Effector CD4-positive, alpha-beta T cell (primary cell): Measurements from ENCODE around the gene GAA.

Experiments
- DNase-seq: peaks from one replicate; pipeline ENCODE4 v3.0.0-alpha.2; 2020

The GAA gene

DNA sequence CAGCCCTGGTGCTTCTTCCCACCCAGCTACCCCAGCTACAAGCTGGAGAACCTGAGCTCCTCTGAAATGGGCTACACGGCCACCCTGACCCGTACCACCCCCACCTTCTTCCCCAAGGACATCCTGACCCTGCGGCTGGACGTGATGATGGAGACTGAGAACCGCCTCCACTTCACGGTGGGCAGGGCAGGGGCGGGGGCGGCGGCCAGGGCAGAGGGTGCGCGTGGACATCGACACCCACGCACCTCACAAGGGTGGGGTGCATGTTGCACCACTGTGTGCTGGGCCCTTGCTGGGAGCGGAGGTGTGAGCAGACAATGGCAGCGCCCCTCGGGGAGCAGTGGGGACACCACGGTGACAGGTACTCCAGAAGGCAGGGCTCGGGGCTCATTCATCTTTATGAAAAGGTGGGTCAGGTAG lies 3.6 kb downstream of the GAA start:
- no peak for DNase-seq

- no peak for DNase-seq
Measured at GRCh38 chr17:80105762-80106161, 4.4 kb downstream of the GAA start.

DNA sequence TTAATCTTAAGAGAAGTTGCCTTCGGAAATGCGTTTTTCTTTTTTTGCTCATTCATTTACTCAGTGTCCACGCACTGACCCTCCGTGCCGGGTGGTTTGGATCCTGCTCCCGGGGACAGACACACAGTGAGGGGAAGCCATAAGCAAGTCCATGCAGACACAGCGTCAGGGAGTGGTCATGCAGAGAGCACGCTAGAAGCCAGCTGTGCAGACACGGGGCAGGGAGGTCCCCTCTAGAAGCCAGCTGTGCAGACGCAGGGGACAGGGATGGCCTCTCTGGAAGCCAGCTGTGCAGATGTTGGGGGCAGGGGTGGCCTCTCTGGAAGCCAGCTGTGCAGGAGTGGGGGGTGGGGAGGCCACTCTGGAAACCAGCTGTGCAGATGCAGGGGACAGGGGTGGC lies 4.8 kb downstream of the GAA start:
- DNase-seq = no peak

GRCh38 chr17:80106751-80107150 lies 5.4 kb downstream of the GAA start:
- no peak for DNase-seq

DNA sequence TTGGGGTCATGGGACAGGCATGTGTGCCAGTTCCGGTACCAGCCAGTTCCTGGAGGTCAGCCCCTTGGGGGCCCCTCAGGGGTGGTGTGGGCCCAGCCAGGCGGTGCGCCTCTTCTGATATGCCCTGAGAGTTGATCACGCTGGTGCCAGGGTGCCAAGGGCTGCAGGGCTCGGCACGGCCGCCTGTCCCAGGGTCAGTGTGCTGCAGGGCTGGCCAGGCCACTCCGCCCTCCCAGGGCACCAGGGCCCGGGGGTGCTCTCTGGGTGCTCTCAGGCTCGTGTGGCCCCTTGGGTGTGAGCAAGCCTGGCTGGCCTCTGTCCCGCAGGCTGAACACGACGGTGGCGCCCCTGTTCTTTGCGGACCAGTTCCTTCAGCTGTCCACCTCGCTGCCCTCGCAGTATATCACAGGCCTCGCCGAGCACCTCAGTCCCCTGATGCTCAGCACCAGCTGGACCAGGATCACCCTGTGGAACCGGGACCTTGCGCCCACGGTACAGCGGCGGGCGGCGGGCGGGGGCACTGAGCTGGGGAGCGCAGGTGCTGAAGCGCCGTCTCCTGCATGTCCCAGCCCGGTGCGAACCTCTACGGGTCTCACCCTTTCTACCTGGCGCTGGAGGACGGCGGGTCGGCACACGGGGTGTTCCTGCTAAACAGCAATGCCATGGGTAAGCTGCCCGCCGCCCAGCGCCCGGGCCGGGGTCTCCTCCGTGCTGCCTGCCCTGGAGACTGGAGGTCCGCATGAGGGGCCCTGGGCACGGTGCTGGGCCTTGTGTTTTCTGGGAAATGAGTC lies 6.0 kb downstream of the GAA start:
- DNase-seq = no peak

GRCh38 chr17:80108036-80108971 lies 6.9 kb downstream of the GAA start:
- DNase-seq = no peak

DNA sequence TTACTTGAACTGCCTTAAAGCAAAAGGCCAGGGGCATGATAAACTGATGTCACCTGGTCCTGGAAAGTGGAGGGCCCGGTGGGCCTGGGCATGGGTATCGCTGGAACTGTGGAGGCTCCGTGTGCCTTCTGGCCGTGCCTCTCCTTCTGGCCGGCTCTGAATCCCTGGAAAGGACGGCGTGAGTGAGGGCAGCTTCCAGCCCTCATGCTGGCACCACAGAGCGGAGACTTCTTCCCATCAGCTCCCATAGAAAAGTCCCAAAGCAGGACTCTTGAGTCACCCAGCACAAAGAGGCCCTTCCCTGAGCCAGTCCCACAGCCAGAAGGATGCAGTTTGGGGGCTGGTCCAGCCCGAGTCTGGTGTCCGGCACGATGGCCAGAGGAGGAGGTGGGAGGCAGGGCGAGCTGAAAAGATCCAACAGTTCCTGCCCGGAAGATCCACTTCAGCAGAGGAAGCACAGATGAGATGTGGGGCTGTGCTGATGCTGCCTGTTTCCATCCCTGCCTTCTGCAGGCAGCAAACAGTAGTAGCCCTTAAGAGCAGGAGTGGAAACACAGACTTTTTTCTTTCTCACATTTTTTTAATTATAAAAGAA lies 7.8 kb downstream of the GAA start:
- DNase-seq = no peak

- no peak for DNase-seq
Measured at GRCh38 chr17:80109713-80110446, 8.5 kb downstream of the GAA start.

- no peak for DNase-seq
Measured at GRCh38 chr17:80110447-80110812, 9.0 kb downstream of the GAA start.

GRCh38 chr17:80110927-80111701 lies 9.7 kb downstream of the GAA start:
- DNase-seq = no peak

DNA sequence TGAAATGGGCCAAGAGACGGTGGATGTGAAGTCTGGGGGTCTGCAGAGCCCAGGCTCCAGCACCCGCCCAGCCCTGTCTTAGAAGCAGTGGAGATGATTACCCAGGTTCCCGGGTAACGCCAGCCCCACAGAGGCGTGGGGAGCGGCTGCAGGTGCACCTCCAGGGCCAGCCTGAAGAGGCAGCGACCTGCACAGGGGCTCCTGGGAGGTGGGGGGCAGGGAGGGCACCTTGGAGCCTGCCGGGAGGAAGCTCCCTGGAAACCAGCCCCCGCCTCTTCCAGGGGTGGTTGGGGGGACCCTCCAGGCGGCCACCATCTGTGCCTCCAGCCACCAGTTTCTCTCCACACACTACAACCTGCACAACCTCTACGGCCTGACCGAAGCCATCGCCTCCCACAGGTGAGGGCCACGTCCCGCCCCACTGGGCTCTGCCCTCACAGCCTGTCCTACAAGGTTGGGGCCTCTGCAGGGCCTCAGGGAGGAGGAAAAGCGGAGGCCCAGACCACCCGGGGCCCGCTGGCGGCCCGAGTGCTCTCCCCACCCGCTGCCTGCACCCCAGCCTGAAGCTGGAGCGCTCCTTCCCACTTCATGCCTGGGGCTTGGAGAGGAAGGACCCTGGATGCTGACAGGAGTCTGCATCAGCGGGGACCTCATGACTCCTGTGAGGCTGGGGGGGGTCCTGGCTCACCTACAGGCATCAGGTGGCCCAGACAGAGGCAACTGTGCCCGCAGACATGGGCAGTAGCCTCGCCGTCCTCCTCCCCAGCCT lies 10.5 kb downstream of the GAA start:
- DNase-seq = no peak

GRCh38 chr17:80112471-80113032 lies 11.2 kb downstream of the GAA start:
- DNase-seq = no peak

DNA sequence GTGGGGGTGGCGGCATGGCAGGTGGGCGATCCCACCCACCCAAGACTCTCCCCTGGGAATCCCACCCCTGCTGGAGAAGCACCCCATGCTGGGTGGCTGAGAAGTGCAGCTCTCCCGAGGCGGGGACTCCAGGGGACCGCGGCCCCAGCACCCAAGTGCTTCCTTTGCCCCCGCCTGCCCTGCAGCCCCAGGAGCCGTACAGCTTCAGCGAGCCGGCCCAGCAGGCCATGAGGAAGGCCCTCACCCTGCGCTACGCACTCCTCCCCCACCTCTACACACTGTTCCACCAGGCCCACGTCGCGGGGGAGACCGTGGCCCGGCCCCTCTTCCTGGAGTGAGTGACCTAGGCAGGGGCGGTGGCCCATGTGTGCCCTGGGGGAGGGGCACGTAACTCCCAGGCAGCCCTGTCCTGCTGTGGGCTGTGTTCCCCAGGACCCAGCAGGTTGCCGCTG lies 11.7 kb downstream of the GAA start:
- DNase-seq = no peak

DNA sequence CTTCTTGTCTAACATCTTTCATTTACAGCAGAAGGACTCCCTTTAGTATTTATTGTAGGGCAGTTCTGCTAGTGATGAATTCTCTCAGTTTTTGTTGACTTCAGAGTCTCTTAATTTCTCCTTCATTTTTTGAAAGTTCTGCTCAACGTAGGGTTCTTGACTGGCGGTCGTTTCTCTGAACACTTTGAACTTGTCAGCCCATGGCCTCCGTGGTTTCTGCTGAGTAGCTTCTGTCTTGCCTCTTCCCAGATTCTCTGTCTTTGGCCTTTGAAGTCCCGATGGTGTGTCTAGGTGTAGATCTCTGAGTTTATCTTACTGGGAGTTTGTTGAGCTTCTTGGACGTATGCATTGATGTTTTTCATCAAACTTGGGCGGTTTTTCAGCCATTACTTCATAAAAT lies 13.4 kb downstream of the GAA start:
- DNase-seq = no peak

DNA sequence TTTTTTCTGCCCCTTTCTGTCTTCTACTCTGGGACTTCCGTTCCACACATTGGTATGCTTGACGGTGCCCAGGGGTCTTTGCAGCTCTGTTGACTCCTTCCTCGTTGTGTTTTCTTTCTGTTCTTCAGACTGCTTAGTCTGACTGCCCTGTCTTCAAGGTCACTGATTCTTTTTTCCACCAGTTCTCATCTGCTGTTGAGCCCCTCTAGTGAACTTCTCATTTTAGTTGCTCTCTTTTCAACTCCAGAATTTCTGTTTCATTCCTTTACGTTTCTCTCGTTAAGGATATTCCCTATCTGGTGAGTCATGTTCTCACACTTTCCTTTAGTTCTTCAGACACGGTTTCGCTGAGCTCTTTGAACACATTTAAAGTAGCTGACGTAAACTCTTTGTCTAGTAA lies 13.8 kb downstream of the GAA start:
- no peak for DNase-seq

DNA sequence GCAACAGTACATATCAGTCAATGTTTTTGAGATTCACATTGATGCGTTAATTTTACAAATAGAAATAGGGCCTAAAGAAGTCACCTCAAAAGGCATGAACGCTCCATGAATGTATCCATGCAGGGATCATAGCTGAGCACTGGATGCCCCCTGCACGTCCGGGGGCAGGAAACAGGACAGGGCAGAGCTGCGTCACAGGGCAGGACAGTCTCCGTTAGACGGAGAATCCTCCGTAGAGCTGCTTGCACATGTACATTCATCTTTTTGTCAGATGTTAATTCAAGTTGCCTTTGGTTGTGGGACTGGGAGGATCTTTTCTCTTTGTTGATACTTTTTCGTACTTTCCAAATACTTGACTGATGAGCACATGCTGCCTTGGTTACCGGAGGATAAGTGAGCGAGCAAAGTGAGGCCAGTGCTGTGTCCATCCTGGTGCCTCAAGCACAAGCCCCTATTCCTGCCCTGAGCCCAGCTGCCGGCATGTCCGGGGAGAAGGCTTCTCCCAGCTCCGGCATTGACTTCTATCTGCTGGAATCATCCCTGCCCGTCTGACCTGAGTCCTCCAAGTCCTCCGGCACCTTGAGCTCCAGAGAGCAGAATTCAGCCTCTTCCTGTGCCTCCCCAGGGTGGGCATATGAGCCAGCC lies 15.0 kb downstream of the GAA start:
- no peak for DNase-seq

DNA sequence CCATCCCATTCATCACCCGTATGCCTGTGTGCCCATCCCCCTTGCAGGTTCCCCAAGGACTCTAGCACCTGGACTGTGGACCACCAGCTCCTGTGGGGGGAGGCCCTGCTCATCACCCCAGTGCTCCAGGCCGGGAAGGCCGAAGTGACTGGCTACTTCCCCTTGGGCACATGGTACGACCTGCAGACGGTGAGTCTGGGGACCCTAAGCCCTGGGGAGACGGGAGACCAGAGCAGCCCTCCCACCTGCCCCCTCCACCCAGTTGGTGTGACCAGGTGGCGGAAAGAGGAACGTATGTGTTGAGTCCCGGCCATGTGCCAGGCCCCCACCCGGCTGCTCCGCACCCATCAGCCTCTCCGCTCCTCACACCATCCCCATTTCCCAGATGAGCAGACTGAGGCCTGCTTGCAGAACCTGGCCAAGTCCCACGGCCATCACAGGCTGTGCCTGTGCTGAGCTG lies 15.6 kb downstream of the GAA start:
- DNase-seq = no peak

DNA sequence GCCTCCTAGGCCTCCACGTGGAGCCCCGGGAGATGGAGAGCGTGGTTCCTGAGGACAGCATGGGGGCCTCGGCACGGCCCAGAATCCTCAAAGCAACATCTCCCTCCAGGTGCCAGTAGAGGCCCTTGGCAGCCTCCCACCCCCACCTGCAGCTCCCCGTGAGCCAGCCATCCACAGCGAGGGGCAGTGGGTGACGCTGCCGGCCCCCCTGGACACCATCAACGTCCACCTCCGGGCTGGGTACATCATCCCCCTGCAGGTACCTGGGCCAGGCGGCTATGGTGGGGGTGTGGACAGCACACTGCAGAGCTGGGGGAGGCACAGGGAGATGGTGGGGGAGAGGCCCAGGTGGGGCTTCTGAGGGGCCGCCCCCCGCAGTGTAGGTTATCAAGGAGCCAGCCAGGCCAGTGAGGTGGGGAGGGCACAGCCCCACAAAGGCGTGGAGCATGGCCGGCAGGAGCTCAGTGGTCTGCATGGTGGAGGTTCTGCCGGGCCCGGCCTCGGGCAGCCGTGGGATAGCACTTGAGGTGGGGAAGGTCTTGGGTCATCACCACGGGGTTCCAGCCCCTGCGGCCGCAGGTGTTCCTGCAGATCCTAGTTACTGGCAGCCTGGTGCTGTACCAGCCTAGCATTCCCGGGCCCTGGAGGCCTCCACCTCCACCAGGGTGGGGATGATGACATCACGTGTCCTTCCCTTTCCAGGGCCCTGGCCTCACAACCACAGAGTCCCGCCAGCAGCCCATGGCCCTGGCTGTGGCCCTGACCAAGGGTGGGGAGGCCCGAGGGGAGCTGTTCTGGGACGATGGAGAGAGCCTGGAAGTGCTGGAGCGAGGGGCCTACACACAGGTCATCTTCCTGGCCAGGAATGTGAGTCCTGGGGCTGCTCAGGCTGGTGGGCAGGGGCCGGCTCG lies 16.4 kb downstream of the GAA start:
- no peak for DNase-seq
